Natural killer cell (primary cell): ENCODE measurements around the gene RNF227. TPM values are rescaled to one million over a fixed set of nuclear protein-coding genes. Genes with fewer than 3 reads are reported as not detected.

Experiments
- ATAC-seq, 3 donors: fragments of 150-1000 bp in 2 of 3; fragments of 200-7000 bp in 1 of 3; cut with Tn5 transposase; 1 replicate in 1 of 3; 2 replicates in 2 of 3; pipeline ENCODE4 v1.10.0; 2021; ENCODE audit warnings: mild to moderate bottlenecking in 2 of 3, moderate library complexity in 2 of 3
- DNase-seq, 2 donors: peaks; one replicate each; pipeline versions ENCODE4 v3.0.0 to v3.0.0-alpha.2; 2013 to 2021; ENCODE audit warnings: mixed read lengths in 1 of 2
- H3K27ac ChIP-seq: one replicate; pipeline ENCODE4 v1.5.1; 2013; ENCODE audit warnings: mild to moderate bottlenecking, low read length
- H3K27me3 ChIP-seq: one replicate; pipeline ENCODE4 v1.6.1; 2013; ENCODE audit warnings: low read length; ENCODE audit not compliant: control insufficient read depth, insufficient read depth
- H3K36me3 ChIP-seq: one replicate; pipeline ENCODE4 v1.6.1; 2013; ENCODE audit warnings: low read length; ENCODE audit not compliant: control insufficient read depth, insufficient read depth
- H3K4me1 ChIP-seq: one replicate; pipeline ENCODE4 v1.6.1; 2013; ENCODE audit warnings: low read length; ENCODE audit not compliant: control insufficient read depth, insufficient read depth
- H3K4me3 ChIP-seq: one replicate; pipeline ENCODE4 v1.5.1; 2013; ENCODE audit warnings: low read length
- H3K9me3 ChIP-seq: one replicate; pipeline ENCODE4 v1.6.1; 2013; ENCODE audit warnings: low read length; ENCODE audit not compliant: control insufficient read depth, insufficient read depth
- H3K27ac Mint-ChIP-seq, 2 donors: one replicate each; pipeline ENCODE4 v1.8.0; 2022; ENCODE audit warnings: mild to moderate bottlenecking in 2 of 2, mixed read lengths in 2 of 2, moderate library complexity in 1 of 2
- H3K27me3 Mint-ChIP-seq, 2 donors: one replicate each; pipeline ENCODE4 v1.8.0; 2022; ENCODE audit warnings: low read depth in 2 of 2, mixed read lengths in 2 of 2
- H3K36me3 Mint-ChIP-seq: one replicate; pipeline ENCODE4 v1.8.0; 2022; ENCODE audit warnings: mixed read lengths
- H3K4me1 Mint-ChIP-seq, 2 donors: one replicate each; pipeline ENCODE4 v1.8.0; 2022; ENCODE audit warnings: mixed read lengths in 2 of 2
- H3K4me3 Mint-ChIP-seq: one replicate; pipeline ENCODE4 v1.8.0; 2022; ENCODE audit warnings: mild to moderate bottlenecking, moderate library complexity, mixed read lengths
- H3K9me3 Mint-ChIP-seq, 2 donors: one replicate each; pipeline ENCODE4 v1.8.0; 2022; ENCODE audit warnings: mixed read lengths in 2 of 2
- CTCF ChIP-seq: fragments of 200-600 bp; IDR thresholded peaks from one replicate; pipeline ENCODE4 v1.8.0; 2022; ENCODE audit warnings: antibody characterized with exemption
- WGBS: methylation state at CpG from one replicate; pipeline ENCODE4 v1.1.7; 2013; ENCODE audit warnings: missing lambda C conversion rate; ENCODE audit not compliant: insufficient coverage; 5-methylcytosine and 5-hydroxymethylcytosine counted together
- intact Hi-C: fragments of 100-400 bp; cut with micrococcal nuclease; formaldehyde crosslinking; loops from one replicate; pipeline ENCODE4 v1.14.2; 2022
- total RNA-seq, 4 donors: library from RNA; stranded (reverse); fragments of 120-200 nt in 1 of 4; gene quantifications; one replicate each; pipeline versions ENCODE4 v1.2.3 to v1.2.4, GENCODE V29; 2013 to 2022

RNF227 gene
- total RNA-seq, 3 donors from 2014 or later (not counting 1 experiment from before 2014, with no cell fraction given) = 3.6 to 5.9 (median 4.7) TPM

DNA sequence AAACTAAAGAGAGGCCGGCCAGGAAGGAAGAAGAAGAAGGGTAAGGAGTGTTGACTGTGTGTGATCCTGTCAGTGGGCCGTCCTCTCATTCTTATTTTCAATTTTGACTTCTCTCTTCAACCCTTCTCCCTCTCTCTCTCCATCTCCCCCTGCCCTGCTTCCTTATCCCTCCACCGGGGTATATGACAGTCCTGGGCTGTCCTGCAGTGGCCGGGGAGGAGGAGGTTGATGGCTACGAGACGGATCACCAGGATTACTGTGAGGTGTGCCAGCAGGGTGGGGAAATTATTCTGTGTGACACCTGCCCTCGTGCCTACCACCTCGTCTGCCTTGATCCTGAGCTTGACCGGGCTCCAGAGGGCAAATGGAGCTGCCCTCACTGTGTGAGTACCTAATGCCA, 21.9 kb downstream of the RNF227 start:
- Histone ChIP-seq H3K4me1 (peaks cover 3% of the 10 kb centered on the region), H3K4me3 (no peak overlapping the region), H3K9me3 (no peaks in the 10 kb centered on the region), H3K27me3 (no peaks in the 10 kb centered on the region), H3K27ac (no peak overlapping the region), H3K36me3 (peaks cover 76% of the 10 kb centered on the region)
- intact Hi-C loops = no loop called here
- no peak for TF ChIP-seq CTCF
- ATAC-seq (no peak), DNase-seq (no peak)
- Mint-ChIP-seq H3K9me3 (no peaks in the 10 kb centered on the region), H3K4me3 (no peak overlapping the region), H3K36me3 (peaks cover 38% of the 10 kb centered on the region), H3K27ac (no peak overlapping the region), H3K27me3 (no peaks in the 10 kb centered on the region), H3K4me1 (peaks cover 0 to 19% of the 10 kb centered on the region in 2 donors)
- 93% methylated on average over 8 of the region's 9 CpGs for WGBS

GRCh38 chr17:7893187-7893880, 22.8 kb downstream of the RNF227 start:
- no peaks in the 10 kb centered on the region for H3K9me3 ChIP-seq
- no peak overlapping the region for H3K4me3 Mint-ChIP-seq
- WGBS = 95% methylated on average over 12 of the region's 15 CpGs
- no peak overlapping the region for H3K27ac Mint-ChIP-seq
- intact Hi-C loops = no loop called here
- peaks cover 12% of the 10 kb centered on the region for H3K4me1 ChIP-seq
- no peak for TF ChIP-seq CTCF
- no peaks in the 10 kb centered on the region for H3K27me3 Mint-ChIP-seq
- H3K4me1 Mint-ChIP-seq = peaks cover 0 to 19% of the 10 kb centered on the region in 2 donors
- H3K9me3 Mint-ChIP-seq = no peaks in the 10 kb centered on the region
- no peaks in the 10 kb centered on the region for H3K27me3 ChIP-seq
- no peak overlapping the region for H3K4me3 ChIP-seq
- ATAC-seq (no peak), DNase-seq (no peak)
- no peak overlapping the region for H3K27ac ChIP-seq
- peaks cover 33% of the 10 kb centered on the region for H3K36me3 Mint-ChIP-seq
- H3K36me3 ChIP-seq = peaks cover 67% of the 10 kb centered on the region

GRCh38 chr17:7889166-7889955, 26.7 kb downstream of the RNF227 start:
- peaks cover 37% of the 10 kb centered on the region for H3K36me3 ChIP-seq
- H3K36me3 Mint-ChIP-seq = peaks cover under 1% of the 10 kb centered on the region
- DNase-seq (peak in 1 of 2 donors; percentile 59), ATAC-seq (no peak)
- H3K9me3 Mint-ChIP-seq = no peaks in the 10 kb centered on the region
- peaks cover 38% of the 10 kb centered on the region for H3K4me1 ChIP-seq
- H3K27me3 Mint-ChIP-seq = no peaks in the 10 kb centered on the region
- no peak overlapping the region for H3K27ac Mint-ChIP-seq
- H3K4me1 Mint-ChIP-seq = no peaks in the 10 kb centered on the region
- H3K4me3 ChIP-seq = no peak overlapping the region
- TF ChIP-seq CTCF = no peak
- H3K27me3 ChIP-seq = no peaks in the 10 kb centered on the region
- H3K4me3 Mint-ChIP-seq = peak overlapping the region; percentile 11
- no peaks in the 10 kb centered on the region for H3K9me3 ChIP-seq
- intact Hi-C loops = loop anchor here (5.0 kb wide), 1 partner anchor 43 kb away; the partner anchor contains the start of genes CNTROB and TRAPPC1
- peak overlapping the region; percentile 0 for H3K27ac ChIP-seq
- WGBS = 82% methylated on average over 11 of the region's 11 CpGs
